ENCODE data around the gene KHDC1L. TPM values are rescaled to one million over a fixed set of nuclear protein-coding genes. Genes with fewer than 3 reads are reported as not detected.

Gene KHDC1L
- total RNA-seq, 1 experiment from 2014 or later, result not detected

DNA sequence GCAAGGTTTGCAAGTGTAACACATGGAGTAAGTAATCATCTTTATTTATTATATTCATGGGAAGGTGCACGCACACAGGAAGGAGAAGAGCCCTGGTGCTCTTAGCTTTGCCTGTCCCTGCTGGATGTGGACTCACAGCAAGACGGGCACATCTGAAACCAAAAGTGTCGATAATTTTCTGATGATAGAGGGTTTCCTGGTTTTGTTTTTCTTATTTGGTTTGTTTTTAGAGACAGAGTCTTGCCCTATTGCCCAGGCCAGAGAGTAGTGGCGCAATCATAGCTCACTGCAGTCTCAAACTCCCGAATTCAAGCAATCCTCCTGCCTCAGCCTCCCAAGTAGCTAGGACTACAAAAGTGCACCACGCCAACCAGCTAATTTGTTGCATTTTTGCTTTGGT, 7.8 kb upstream of the KHDC1L start:
- Mint-ChIP-seq H3K4me3 (no peak overlapping the region), H3K27ac (peak overlapping the region in 1 of 3 experiments; percentile 53; a peak in 1 of 7 replicates), H3K4me1 (peaks cover 0 to 5% of the 10 kb centered on the region in 2 experiments; a peak in 2 of 4 replicates), H3K36me3 (ENCODE audit: insufficient read depth in 1 of 3, low read depth in 3 of 3) (no peaks in the 10 kb centered on the region), H3K27me3 (ENCODE audit: low read depth) (no peaks in the 10 kb centered on the region), H3K9me3 (no peaks in the 10 kb centered on the region)
- Histone ChIP-seq H2AK5ac (ENCODE audit: insufficient read length, low read length) (no peak overlapping the region), H3K27ac (ENCODE audit: insufficient read length, low read depth, low read length) (no peak overlapping the region), H3K56ac (ENCODE audit: insufficient read length, low read depth, low read length) (no peak overlapping the region), H3K23me2 (ENCODE audit: insufficient read length, low read depth, low read length, poor library complexity, severe bottlenecking) (no peaks in the 10 kb centered on the region), H3K27me3 (ENCODE audit: insufficient read depth, low read length) (no peaks in the 10 kb centered on the region), H3K9me3 (ENCODE audit: control insufficient read depth, low read depth, low read length) (no peaks in the 10 kb centered on the region), H2BK15ac (ENCODE audit: low read depth, low read length) (no peak overlapping the region), H3K79me2 (ENCODE audit: insufficient read depth, low read length) (no peaks in the 10 kb centered on the region), H3K23ac (ENCODE audit: insufficient read length, low read depth, low read length) (no peak overlapping the region), H4K20me1 (ENCODE audit: control insufficient read depth, insufficient read depth, insufficient read length) (no peaks in the 10 kb centered on the region), H3T11ph (ENCODE audit: low read length) (no peak overlapping the region), H2BK5ac (ENCODE audit: insufficient read length, low read length) (no peak overlapping the region), H2AFZ (ENCODE audit: low read length) (no peak overlapping the region), H3K9ac (ENCODE audit: extremely low read depth, insufficient read length, low read length) (no peak overlapping the region), H3K4ac (ENCODE audit: low read depth, low read length) (no peak overlapping the region), H3K4me2 (ENCODE audit: insufficient read depth, insufficient read length, low read length) (no peak overlapping the region), H2BK120ac (ENCODE audit: low read depth, low read length, poor library complexity, severe bottlenecking) (no peak overlapping the region), H3K14ac (ENCODE audit: insufficient read depth, low read length) (no peak overlapping the region), H3K4me1 (ENCODE audit: insufficient read depth, low read length) (no peaks in the 10 kb centered on the region), H4K91ac (ENCODE audit: insufficient read length, low read depth, low read length) (no peak overlapping the region), H2BK20ac (ENCODE audit: low read depth, low read length, poor library complexity, severe bottlenecking) (no peak overlapping the region), H3K18ac (ENCODE audit: insufficient read length, low read depth, low read length) (no peak overlapping the region), H3K79me1 (ENCODE audit: insufficient read depth, low read depth, low read length, poor library complexity, severe bottlenecking) (no peaks in the 10 kb centered on the region), H4K8ac (replicated peaks; ENCODE audit: insufficient read length, low read depth, low read length) (no peak overlapping the region), H2BK12ac (ENCODE audit: insufficient read length, low read depth, low read length) (no peak overlapping the region), H4K5ac (ENCODE audit: insufficient read length, low read depth, low read length) (no peak overlapping the region)
- no peak for DNase-seq
- no peak for TF ChIP-seq CTCF (conservative IDR thresholded peaks at IDR 0.05)
- WGBS (ENCODE audit: extremely low coverage, insufficient read length, low lambda C conversion rate), result no CpG with 5 or more reads among the region's 6 CpGs

Measured in H9 (cell line).